ENCODE data around the gene GPR89A.

GRCh38 chr1:145689922-145690321 is 82.1 kb downstream of the GPR89A start:
- TF ChIP-seq CTCF (IDR thresholded peaks at IDR 0.05; ENCODE audit: low read depth, low read length), result no peak
- no peak for TF ChIP-seq MYC (IDR thresholded peaks at IDR 0.05; ENCODE audit: low read depth, low read length)

Data from NB4 (cell line).